HG03196 (cell line): Measurements from ENCODE around the gene PHETA1.

Experiments used
- ATAC-seq: cut with Tn5 transposase; IDR thresholded peaks from one replicate; pipeline ENCODE4 v1.9.1; 2021; ENCODE audit not compliant: unreplicated experiment

PHETA1 gene

DNA sequence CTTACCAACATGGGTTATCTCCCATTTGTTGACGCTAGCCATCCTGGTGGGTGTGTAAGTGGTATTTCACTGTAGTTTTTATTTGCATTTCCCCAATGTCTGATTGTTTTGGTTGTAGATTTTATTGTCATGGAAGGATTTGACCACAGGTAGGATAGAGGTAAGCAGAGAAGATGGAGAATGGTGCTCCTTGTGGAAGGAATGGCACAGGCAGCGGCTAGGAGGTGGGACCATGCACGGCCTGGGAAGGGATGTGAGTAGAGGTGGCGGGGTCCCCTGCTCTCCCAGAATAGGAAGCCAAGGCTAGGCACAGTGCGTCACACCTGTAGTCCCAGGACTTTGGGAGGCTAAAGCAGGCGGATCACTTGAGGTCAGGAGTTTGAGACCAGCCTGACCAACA is 41.4 kb downstream of the PHETA1 start:
- ATAC-seq = no peak

DNA sequence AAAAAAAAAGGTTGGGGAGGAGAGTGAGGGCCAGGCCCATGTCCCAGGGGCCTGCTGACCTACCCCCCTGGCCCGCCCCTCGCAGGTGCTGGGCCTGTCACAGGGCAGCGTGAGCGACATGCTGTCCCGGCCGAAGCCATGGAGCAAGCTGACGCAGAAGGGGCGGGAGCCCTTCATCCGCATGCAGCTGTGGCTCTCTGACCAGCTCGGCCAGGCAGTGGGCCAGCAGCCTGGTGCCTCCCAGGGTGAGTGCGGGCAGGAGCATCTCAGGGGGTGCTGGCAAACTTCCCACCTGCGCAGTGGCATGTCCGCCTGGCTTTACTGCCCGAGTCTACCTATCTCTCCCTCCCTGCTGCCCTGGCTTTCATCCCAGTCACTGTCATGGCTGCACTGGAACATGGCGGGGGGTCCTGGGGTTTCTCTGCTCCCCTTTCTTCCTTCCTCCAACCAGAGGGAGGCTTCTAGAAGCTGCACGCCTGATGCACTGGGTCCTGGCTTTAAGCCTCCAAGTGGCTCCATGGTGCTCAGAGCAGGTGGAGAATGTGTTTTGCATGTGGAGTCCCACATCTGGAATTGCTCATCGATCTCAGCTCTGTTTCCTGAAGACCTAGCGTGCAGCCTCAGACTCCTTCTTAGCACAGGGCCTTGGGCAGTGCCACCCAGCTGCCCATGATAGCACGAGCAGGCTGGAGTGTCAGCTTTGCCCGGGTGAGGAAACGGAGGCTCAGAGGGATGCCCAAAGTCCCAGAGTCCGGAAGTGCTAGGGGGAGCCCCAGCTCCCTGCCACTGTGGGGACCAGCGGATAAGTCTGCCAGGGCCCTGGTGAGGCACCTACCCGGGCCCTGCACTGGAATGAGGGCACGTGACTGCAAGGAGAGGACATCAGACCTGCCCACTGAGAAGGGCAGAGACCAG is 46.3 kb downstream of the PHETA1 start:
- ATAC-seq = no peak

DNA sequence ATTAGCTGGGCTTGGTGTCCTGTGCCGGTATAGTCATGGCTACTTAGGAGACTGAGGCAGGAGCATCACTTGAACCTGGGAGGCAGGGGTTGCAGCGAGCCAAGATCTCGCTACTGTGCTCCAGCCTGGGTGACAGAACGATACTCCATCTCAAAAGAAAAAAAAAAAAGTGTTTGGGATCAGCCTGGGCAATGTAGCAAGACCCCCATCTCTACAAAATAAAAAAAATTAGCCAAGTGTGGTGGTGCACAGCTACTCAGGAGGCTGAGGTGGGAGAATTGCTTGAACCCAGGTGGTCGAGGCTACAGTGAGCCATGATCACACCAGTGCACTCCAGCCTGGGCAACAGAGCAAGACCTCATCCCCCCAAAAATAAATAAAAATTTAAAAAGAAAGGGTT is 47.6 kb downstream of the PHETA1 start:
- ATAC-seq = no peak

DNA sequence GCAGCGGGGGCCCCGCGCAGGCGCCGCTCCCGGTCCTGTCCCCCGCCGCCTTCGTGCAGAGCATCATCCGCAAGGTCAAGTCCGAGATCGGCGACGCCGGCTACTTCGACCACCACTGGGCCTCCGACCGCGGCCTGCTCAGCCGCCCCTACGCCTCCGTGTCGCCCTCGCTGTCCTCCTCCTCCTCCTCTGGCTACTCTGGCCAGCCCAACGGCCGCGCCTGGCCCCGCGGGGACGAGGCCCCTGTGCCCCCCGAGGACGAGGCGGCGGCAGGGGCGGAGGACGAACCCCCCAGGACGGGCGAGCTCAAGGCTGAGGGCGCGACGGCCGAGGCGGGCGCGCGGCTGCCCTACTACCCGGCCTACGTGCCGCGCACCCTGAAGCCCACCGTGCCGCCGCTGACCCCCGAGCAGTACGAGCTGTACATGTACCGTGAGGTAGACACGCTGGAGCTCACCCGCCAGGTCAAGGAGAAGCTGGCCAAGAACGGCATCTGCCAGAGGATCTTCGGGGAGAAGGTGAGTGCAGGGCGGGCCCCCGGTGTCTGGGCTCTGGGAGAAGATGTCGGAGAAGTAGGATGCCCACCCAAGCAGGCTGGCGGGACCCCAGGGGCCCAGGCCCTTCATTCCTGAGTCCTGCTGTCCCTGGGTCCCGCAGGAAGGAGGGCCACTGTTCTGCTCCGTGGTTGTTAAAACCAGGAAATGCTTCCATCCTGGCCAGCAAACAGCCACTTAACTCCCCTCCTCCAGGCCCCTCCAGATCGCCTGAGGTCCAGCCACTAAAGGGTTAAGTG is 48.4 kb downstream of the PHETA1 start:
- ATAC-seq = no peak

DNA sequence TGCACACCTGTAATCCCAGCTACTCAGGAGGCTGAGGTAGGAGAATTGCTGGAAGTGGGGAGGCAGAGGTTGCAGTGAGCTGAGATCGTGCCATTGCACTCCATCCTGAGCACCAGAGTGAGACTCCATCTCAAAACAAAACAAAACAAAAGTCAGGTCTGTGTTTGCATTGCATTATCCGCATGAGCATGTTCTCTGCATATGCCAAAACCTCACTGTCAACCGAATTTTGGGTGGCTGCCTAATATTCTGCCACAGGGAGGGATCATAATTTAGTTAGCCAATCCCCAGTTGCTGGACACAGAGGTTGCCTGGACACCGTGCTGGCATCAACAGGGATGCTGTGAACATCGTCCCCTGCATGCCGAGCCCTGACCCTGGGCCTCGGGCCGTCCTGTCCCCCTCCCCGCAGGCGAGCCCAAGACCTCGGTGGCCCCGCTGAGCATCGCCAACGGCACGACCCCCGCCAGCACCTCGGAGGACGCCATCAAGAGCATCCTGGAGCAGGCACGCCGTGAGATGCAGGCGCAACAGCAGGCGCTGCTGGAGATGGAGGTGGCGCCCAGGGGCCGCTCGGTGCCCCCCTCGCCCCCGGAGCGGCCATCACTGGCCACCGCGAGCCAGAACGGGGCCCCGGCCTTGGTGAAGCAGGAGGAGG is 49.2 kb downstream of the PHETA1 start:
- ATAC-seq = no peak

DNA sequence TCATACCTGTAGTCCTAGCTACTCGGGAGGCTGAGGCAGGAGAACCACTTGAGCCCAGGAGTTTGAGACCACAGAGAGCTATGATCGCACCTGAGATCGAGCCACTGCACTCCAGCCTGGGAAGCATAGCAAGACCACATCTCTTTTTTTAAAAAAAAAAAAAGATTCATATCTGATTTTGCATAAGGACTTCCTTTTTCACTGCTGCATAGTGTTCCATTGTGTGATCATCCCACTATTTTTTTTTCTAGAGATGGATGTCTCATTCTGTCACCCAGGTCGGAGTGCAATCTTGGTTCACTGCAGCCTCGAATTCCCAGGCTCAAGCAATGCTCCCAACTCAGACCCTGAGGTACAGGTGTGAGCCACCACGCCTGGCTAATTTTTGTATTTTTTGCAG is 50.4 kb downstream of the PHETA1 start:
- ATAC-seq = no peak

DNA sequence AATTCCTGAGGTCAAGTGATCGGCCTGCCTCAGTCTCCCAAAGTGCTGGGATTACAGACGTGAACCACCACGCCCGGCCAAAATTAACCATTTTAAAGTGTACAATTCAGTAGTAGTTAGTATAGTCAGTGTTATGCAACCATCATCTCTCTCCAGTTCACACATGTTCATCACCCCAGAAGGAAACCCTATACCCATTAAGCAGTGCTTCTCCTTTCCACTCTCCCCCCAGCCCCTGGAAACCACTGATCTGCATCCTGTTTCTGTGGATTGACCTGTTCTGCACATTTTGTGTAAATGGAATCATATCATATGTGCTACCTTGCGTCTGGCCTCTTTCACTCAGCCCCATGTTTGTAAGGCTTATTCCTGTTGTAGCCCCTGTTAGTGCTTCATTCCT is 52.2 kb downstream of the PHETA1 start:
- no peak for ATAC-seq

DNA sequence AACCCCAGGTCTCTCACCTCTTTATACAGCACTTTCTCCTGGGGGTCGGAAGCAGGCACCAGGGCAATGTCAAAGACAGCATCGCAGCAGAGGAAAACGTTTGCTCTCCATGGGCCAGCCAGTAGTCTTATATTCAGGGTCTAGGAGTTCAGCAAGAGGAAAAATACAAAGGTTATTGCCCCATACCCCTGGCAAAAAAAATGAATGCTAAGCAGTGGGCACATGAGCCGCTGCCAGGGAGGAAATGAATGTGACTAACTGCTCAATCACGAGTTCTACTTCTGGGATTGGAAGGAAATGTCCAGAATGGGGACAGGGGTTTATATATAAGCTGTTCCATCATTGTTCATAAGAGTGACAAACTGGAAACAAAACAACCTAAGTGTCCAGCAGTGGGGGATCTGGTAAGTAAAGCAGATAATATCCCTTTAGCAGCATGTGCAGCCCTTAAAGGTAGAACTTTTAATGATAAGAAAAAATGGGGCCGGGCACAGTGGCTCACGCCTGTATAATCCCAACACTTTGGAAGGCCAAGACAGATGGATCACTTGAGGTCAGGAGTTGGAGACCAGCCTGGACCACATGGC is 53.8 kb downstream of the PHETA1 start:
- no peak for ATAC-seq

DNA sequence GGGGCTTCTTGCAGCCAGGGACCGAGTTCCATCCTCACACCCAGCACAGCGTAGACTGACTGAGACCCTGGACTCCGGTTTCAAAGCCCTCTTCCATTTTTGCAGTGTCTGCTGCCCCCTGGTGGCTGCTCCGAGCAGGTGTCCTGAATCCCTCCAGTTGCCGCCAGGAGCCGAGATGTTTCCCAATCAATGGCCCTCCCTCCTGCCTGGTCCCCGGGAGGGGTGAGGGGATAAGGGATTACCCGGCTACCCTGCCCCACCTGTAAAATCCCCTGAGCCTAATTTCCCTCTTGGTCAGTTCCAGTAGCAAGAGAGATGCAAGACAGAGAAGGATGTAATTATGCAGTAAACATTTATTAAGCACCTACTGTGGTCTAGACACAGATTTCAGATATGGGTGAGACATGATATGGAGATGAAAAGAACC is 55.0 kb downstream of the PHETA1 start:
- ATAC-seq = no peak

DNA sequence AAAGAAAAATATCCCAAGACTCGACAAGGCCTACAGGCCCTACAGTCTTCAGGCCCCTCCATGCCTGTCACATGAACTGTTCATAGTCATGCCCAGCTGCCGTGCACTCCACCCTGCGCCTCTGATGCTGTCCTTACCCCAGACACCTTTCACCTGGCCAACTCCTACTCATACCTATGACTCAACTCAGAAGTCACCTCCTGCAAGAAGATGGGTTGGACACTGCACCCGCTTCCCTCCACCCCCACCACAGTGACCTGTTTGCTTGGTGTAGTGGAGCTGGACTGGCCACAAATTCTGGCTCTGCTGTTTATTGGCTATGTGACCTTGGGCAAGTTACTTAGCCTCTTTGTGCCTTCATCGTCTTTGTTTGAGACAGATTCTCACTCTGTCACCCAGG is 56.2 kb downstream of the PHETA1 start:
- no peak for ATAC-seq

DNA sequence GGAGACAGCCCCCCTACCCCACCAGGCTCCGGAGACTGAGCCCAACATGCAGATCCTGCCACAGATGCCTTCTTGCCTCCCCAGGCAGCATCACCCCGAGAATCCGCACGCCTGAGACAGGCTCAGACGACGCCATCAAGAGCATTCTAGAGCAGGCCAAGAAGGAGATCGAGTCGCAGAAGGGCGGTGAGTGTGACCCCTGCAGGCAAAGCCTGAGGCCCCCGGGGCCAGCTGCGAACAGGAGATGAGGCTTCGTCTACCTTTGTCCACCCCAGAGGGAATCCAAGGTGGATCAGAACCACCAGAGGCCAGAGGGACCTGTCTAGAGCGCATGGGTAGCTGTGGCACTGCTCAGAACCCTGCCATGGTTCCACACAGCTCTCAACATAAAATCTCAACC is 56.9 kb downstream of the PHETA1 start:
- no peak for ATAC-seq

DNA sequence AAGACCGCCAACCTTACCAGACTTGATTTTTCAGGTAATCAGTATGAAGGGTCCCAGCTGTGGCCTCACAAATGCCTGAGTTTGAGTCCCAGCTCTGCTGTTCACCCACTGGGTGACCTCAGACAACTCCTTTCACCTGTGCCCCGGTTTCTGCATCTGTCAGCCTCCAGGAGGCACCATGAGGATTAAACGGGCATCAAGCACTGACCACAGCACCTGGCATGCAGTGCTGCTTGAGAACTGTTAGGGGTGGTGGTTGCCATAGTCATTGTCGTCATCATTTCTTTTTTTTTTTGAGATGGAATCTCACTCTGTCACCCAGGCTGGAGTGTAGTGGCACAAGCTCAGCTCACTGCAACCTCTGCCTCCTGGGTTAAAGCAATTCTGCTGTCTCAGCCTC is 57.9 kb downstream of the PHETA1 start:
- ATAC-seq = no peak
